GM21619 (cell line): ENCODE measurements around the gene BET1L.
"Not testable (repeated sequence)": the region's sequence is repeated elsewhere in the genome, so short reads cannot be mapped to it uniquely, and the experiment has no call there.

Source experiments
- ATAC-seq: cut with Tn5 transposase; IDR thresholded peaks from one replicate; pipeline ENCODE4 v1.9.1; 2021; ENCODE audit not compliant: unreplicated experiment

BET1L gene

GRCh38 chr11:207208-207862 is at the start of gene BET1L, which contains the start of gene RIC8A:
Gene BET1L (minus strand): TSS chr11:207399. CDS start chr11:207321, 78 bp downstream.
Gene RIC8A (plus strand): TSS chr11:207708. CDS start chr11:208855, 1,147 bp downstream.
- peak; percentile 71 for ATAC-seq

- ATAC-seq: no peak
Observed at GRCh38 chr11:255816-256215, 48.6 kb upstream of the BET1L start.

GRCh38 chr11:255176-255575 is 48.0 kb upstream of the BET1L start:
- no peak for ATAC-seq

- ATAC-seq: no peak
Observed at GRCh38 chr11:253886-254270, 46.7 kb upstream of the BET1L start.

GRCh38 chr11:253160-253885 is 46.1 kb upstream of the BET1L start:
- no peak for ATAC-seq

GRCh38 chr11:252666-253065 is 45.5 kb upstream of the BET1L start:
- ATAC-seq: no peak

GRCh38 chr11:251550-251949 is 44.4 kb upstream of the BET1L start:
- ATAC-seq: no peak

- ATAC-seq: no peak
Observed at GRCh38 chr11:250740-251299, 43.6 kb upstream of the BET1L start.

GRCh38 chr11:250274-250673 is 43.1 kb upstream of the BET1L start:
- no peak for ATAC-seq

GRCh38 chr11:249062-249461 is 41.9 kb upstream of the BET1L start:
- ATAC-seq: no peak

- no peak for ATAC-seq
Observed at GRCh38 chr11:244376-244775, 37.2 kb upstream of the BET1L start.

- no peak for ATAC-seq
Observed at GRCh38 chr11:241634-242033, 34.4 kb upstream of the BET1L start.

- no peak for ATAC-seq
Observed at GRCh38 chr11:240315-240714, 33.1 kb upstream of the BET1L start.

- ATAC-seq: not testable (repeated sequence)
Observed at GRCh38 chr11:238346-238745, 31.1 kb upstream of the BET1L start.

GRCh38 chr11:236774-237767 is 29.9 kb upstream of the BET1L start, which contains the start of gene PSMD13:
Gene PSMD13 (plus strand): TSS chr11:236976. CDS start chr11:237050, 74 bp downstream.
- ATAC-seq: peak; percentile 72

GRCh38 chr11:235997-236773 is 29.0 kb upstream of the BET1L start, which contains the start of gene SIRT3:
Gene SIRT3 (minus strand): TSS chr11:236342. CDS start chr11:236328, 14 bp downstream.
- peak; percentile 74 for ATAC-seq

- peak; percentile 21 for ATAC-seq
Observed at GRCh38 chr11:235609-235996, 28.4 kb upstream of the BET1L start.

- ATAC-seq: no peak
Observed at GRCh38 chr11:235180-235579, 28.0 kb upstream of the BET1L start.

- no peak for ATAC-seq
Observed at GRCh38 chr11:232783-233565, 25.8 kb upstream of the BET1L start.
